ENCODE data around the gene EXOC2.
A peak's percentile ranks its signal among the peaks of the same experiment; 100 is the strongest.
"Not testable (repeated sequence)": the region's sequence is repeated elsewhere in the genome, so short reads cannot be mapped to it uniquely, and the experiment has no call there.

EXOC2 gene

GRCh38 chr6:700490-700889 is 7.6 kb upstream of the EXOC2 start:
- ATAC-seq (no peak), DNase-seq (no peak)
- Mint-ChIP-seq H3K27ac (no peak overlapping the region), H3K9me3 (no peaks in the 10 kb centered on the region), H3K27me3 (peaks cover 24% of the 10 kb centered on the region), H3K4me3 (no peak overlapping the region), H3K4me1 (no peaks in the 10 kb centered on the region)

- no peaks in the 10 kb centered on the region for H3K9me3 Mint-ChIP-seq
- no peak overlapping the region for H3K27ac Mint-ChIP-seq
- H3K4me1 Mint-ChIP-seq = no peaks in the 10 kb centered on the region
- no peak overlapping the region for H3K4me3 Mint-ChIP-seq
- DNase-seq (no peak), ATAC-seq (no peak)
- H3K27me3 Mint-ChIP-seq = peaks cover 24% of the 10 kb centered on the region
Observed at GRCh38 chr6:699319-699718, 6.4 kb upstream of the EXOC2 start.

- ATAC-seq, DNase-seq, H3K9me3 Mint-ChIP-seq, H3K27ac Mint-ChIP-seq, H3K27me3 Mint-ChIP-seq, H3K4me3 Mint-ChIP-seq: not testable (repeated sequence)
- H3K4me1 Mint-ChIP-seq = peaks cover 37% of the 10 kb centered on the region
Observed at GRCh38 chr6:694431-695126, 1.6 kb upstream of the EXOC2 start.

DNA sequence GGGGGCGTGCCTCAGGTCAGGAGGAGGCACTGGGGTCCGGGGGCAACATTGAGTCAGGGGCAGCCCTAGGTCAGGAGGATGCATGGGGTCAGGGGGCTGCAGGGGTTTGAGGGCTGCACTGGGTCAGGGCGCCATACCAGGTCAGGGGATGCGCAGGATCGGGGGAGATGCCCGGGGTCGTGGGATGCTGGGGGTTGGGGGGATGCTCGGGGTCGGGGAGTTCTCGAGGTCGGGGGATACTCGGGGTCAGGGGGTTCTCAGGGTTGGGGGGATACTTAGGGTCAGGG is 727 bp upstream of the EXOC2 start:
- peak overlapping the region; percentile 92 to 98 for H3K4me3 Mint-ChIP-seq
- peak overlapping the region in 1 of 2 donors; percentile 14 for H3K27ac Mint-ChIP-seq
- peaks cover 42% of the 10 kb centered on the region for H3K4me1 Mint-ChIP-seq
- ATAC-seq (no peak), DNase-seq (no peak)
- H3K27me3 Mint-ChIP-seq = no peaks in the 10 kb centered on the region
- no peaks in the 10 kb centered on the region for H3K9me3 Mint-ChIP-seq

DNA sequence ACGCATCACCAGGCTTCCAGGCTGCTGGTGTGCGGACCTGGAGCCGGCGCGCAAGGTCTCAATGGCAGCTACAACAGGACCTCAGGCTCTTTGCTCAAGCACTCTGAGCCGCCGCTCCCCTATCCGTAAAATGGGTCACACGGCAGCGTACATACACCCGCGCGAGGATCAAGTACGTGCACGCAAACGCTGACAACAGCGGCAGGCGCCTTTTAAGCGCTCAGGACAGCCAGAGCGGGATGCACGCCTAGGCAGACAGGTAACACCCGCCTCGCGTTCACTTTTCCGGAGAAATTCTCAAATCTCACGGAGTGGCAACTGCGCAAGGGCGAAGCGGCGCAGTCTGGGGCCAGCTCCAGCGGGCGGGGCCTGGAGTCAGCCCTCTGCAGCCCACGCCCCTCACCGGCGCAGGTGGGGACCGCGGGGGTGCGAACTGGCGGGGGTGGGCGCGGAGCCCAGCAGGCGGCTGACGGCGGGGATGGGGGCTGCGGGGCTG is 535 bp downstream of the EXOC2 start:
- ATAC-seq (peak; percentile 92), DNase-seq (peak; percentile 71 to 78)
- no peaks in the 10 kb centered on the region for H3K9me3 Mint-ChIP-seq
- H3K27me3 Mint-ChIP-seq = no peaks in the 10 kb centered on the region
- peak overlapping the region; percentile 92 for H3K4me3 Mint-ChIP-seq
- peak overlapping the region; percentile 65 to 83 for H3K27ac Mint-ChIP-seq
- H3K4me1 Mint-ChIP-seq = peaks cover 42% of the 10 kb centered on the region

DNA sequence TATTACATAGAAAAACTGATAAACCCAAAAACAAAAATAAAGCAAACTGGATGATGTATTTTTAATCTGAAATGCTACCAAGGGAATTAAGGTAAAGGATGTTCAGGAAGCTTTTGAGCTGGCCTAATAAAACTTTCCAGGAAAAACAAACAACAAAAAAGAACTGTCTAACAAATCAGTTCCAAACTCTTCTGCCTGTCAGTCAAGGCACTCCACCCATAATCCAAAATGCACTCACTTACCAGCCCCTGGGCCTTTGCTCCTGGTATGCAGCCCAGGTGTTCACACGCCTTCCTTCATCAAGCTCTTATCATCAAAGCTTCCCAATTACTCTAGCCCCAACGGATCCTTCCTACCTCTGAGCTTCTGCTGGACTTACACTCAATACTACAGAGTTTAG is 3.7 kb downstream of the EXOC2 start:
- H3K27me3 Mint-ChIP-seq = no peaks in the 10 kb centered on the region

GRCh38 chr6:686497-686896 is 6.4 kb downstream of the EXOC2 start:
- peaks cover 65% of the 10 kb centered on the region for H3K4me1 Mint-ChIP-seq
- no peaks in the 10 kb centered on the region for H3K9me3 Mint-ChIP-seq
- H3K4me3 Mint-ChIP-seq = no peak overlapping the region
- no peak for ATAC-seq
- no peaks in the 10 kb centered on the region for H3K27me3 Mint-ChIP-seq
- no peak overlapping the region for H3K27ac Mint-ChIP-seq
- no peak for DNase-seq

More for the DNA sequence above, 3.7 kb downstream of the EXOC2 start:
- DNase-seq (no peak), ATAC-seq (no peak)
- Mint-ChIP-seq H3K4me1 (peaks cover 59% of the 10 kb centered on the region), H3K27ac (no peak overlapping the region), H3K4me3 (no peak overlapping the region), H3K9me3 (no peaks in the 10 kb centered on the region)

DNA sequence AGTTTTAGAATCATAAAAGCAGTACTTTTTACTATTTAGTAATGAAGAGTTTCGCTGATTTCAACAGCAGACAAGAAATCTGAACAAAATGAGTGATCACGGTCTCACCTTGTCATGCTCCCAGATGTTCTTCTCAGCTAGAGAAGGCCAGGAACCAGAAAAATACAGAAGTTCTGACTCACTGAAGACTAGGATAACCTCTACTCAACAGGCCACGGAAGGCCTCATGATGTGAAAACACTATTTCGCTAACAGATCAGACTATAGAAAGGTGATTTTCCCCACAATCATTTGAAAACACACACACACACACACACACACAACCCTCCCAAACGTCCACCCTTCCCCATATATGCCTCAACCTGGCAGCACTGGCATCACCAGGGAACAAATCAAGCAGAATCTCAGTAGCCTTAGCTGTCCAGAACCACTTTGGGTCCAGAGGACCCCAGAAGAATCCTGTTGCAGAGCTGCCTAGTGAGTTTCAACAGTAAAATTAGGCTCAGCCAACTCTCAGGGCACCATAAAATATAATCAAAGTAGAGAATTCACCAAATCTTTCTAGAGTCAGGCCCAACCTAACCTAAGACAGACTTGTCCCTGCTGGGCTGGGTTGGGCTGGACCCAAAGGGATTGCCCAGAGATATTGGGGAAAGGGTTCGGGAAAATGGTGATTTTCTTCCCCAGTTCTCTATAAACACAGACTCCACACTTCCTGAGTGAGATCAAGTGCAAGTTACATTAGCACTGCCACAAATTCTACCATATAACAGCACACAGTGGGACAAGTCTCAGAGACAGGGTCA is 7.9 kb downstream of the EXOC2 start:
- DNase-seq (peak; percentile 16 to 57), ATAC-seq (peak; percentile 96)
- H3K27me3 Mint-ChIP-seq = no peaks in the 10 kb centered on the region
- peak overlapping the region; percentile 65 to 76 for H3K4me3 Mint-ChIP-seq
- peak overlapping the region; percentile 87 to 95 for H3K27ac Mint-ChIP-seq
- no peaks in the 10 kb centered on the region for H3K9me3 Mint-ChIP-seq
- H3K4me1 Mint-ChIP-seq = peaks cover 67% of the 10 kb centered on the region

GRCh38 chr6:683742-684440 is 9.0 kb downstream of the EXOC2 start:
- ATAC-seq (peak; percentile 83), DNase-seq (peak; percentile 45 to 58)
- Mint-ChIP-seq H3K4me1 (peaks cover 63% of the 10 kb centered on the region), H3K27me3 (no peaks in the 10 kb centered on the region), H3K27ac (peak overlapping the region; percentile 89 to 94), H3K4me3 (peak overlapping the region; percentile 83 to 89), H3K9me3 (no peaks in the 10 kb centered on the region)

DNA sequence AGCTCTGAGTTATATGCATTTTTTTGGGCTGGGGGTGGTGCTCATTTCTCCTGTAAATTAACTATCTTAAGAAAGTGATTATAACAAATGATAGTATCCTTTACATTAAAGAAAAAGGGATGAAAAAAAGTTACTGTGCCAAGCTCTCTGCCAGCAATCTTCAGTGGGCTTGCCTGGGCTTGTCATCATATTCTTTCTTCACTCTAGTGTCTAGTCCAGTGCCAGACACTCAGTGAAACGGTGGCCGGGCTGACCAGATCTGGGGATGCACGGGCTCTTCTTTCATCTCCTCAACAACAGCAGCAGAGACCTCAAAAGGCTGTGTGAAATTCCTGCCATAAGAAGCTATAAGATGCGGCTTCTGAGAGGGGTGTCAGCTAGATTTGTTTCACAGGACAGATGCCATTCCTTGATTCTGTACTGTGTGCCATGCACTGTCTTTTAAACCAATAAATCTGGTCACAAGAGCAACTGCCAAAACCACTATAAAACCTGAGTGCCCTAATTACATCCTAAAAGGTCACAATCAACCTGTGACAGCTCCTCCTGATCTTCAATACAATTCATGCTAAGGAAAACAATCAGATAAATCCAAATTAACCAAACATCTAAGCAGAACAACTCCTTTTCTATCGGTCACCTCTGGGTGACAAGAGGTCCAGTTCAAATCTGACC is 12.1 kb downstream of the EXOC2 start:
- no peaks in the 10 kb centered on the region for H3K27me3 Mint-ChIP-seq
- DNase-seq = no peak

GRCh38 chr6:680251-680650 is 12.7 kb downstream of the EXOC2 start:
- Mint-ChIP-seq H3K4me3 (no peak overlapping the region), H3K4me1 (peaks cover 65% of the 10 kb centered on the region), H3K27ac (no peak overlapping the region), H3K27me3 (no peaks in the 10 kb centered on the region), H3K9me3 (no peaks in the 10 kb centered on the region)
- no peak for DNase-seq
- ATAC-seq = no peak

More for the DNA sequence above, 12.1 kb downstream of the EXOC2 start:
- ATAC-seq = no peak
- Mint-ChIP-seq H3K27ac (no peak overlapping the region), H3K9me3 (no peaks in the 10 kb centered on the region), H3K4me1 (peaks cover 65% of the 10 kb centered on the region), H3K4me3 (no peak overlapping the region)

DNA sequence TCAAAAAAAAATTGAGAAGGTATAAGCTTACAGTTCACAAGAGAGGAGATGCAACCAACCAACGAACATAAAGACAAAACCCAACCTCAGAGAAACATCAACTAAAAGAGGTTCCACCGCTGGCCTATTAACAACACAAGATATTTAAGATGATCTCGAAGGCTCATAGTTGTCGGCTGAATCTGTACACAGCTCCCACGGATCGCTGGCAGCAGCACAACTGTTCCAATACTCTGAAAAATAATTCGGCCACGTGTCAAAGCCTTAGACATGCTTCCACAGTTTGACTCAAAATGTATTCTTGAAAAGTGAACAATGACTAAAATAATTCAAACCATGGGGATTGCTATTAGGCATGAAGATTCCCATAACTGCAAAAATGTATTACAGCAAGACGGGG is 13.7 kb downstream of the EXOC2 start:
- H3K4me3 Mint-ChIP-seq = no peak overlapping the region
- DNase-seq (no peak), ATAC-seq (no peak)
- no peaks in the 10 kb centered on the region for H3K9me3 Mint-ChIP-seq
- no peak overlapping the region for H3K27ac Mint-ChIP-seq
- H3K27me3 Mint-ChIP-seq = no peaks in the 10 kb centered on the region
- H3K4me1 Mint-ChIP-seq = peaks cover 68% of the 10 kb centered on the region

DNA sequence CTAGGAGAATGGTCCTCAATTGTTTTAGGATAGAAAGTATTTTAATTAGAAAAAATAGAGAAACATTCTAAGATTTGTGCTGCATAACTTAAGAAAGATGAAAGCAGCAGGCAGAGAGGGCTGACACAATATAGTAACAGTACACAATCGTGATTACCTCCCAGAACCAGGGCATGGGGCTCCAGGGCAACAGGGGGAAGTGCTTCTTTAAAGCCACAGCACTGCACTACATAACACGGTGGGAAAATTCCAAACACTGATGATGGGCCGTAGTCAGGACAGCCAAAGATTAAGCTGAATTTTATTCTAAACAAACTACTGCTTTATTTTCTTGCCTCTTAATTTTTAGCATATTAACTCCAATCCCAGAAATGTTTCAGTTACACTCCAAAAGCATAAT is 14.4 kb downstream of the EXOC2 start:
- no peaks in the 10 kb centered on the region for H3K9me3 Mint-ChIP-seq

GRCh38 chr6:677919-678318 is 15.0 kb downstream of the EXOC2 start:
- Mint-ChIP-seq H3K4me3 (no peak overlapping the region), H3K4me1 (peaks cover 54% of the 10 kb centered on the region), H3K27ac (no peak overlapping the region), H3K27me3 (no peaks in the 10 kb centered on the region), H3K9me3 (no peaks in the 10 kb centered on the region)
- DNase-seq = no peak
- no peak for ATAC-seq

More for the DNA sequence above, 14.4 kb downstream of the EXOC2 start:
- Mint-ChIP-seq H3K4me3 (no peak overlapping the region), H3K4me1 (peaks cover 60% of the 10 kb centered on the region), H3K27ac (no peak overlapping the region), H3K27me3 (no peaks in the 10 kb centered on the region)
- ATAC-seq (no peak), DNase-seq (no peak)

DNA sequence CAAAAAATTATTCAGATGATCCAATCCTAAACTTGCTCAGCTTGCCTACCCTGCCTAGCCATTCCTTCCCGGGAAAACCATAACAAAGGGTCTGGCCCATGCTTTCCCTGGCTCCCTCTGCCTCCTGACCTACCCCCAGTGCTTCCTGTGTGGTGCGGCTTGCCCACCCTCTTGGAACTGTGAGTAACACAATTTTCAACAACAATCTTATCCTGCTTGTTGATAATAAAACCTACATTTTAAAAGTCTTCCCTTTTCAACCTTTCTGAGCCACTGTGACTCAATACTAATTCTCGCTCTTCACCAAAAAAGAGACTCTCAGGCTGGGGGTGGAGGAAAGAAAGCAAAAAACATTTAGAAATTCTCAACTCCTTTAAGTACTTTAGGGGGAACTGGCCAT is 18.0 kb downstream of the EXOC2 start:
- Mint-ChIP-seq H3K27me3 (no peaks in the 10 kb centered on the region), H3K27ac (peak overlapping the region in 1 of 2 donors; percentile 24), H3K4me1 (peaks cover 26% of the 10 kb centered on the region), H3K4me3 (peak overlapping the region; percentile 14 to 18), H3K9me3 (peaks cover 9% of the 10 kb centered on the region in 2 donors)
- peak; percentile 74 for ATAC-seq
- no peak for DNase-seq

Data from stimulated activated naive CD8-positive, alpha-beta T cell treated with anti-CD3 and anti-CD28 coated beads, Interleukin-15, amount 100 ng/mL, for 72 hours (primary cell).